SK-N-MC (cell line): Measurements from ENCODE around the gene NME3.

ENCODE experiments used
- EZH2 ChIP-seq: fragments of 200-600 bp; sonication (generic); IDR thresholded peaks from one replicate; pipeline ENCODE4 v1.6.1; 2017; ENCODE audit warnings: antibody characterized with exemption
- FOXP2 ChIP-seq: optimal IDR thresholded peaks from 2 replicates; pipeline ENCODE3; 2011; ENCODE audit warnings: mild to moderate bottlenecking, moderate library complexity; ENCODE audit not compliant: insufficient read depth; ENCODE audit errors: extremely low read length, control extremely low read depth
- POLR2AphosphoS5 ChIP-seq: IDR thresholded peaks from 2 replicates; pipeline ENCODE4 v1.6.1; 2012; ENCODE audit warnings: mild to moderate bottlenecking, low read depth, low read length, borderline replicate concordance

- TF ChIP-seq EZH2 (no peak), POLR2AphosphoS5 (no peak), FOXP2 (no peak)
Measured at GRCh38 chr16:1787056-1787321, 15.6 kb upstream of the NME3 start.
